Left lung (tissue), 10 donors: ENCODE measurements around the gene MZB1. TPM values are rescaled to one million over a fixed set of nuclear protein-coding genes. Genes with fewer than 3 reads are reported as not detected.

Experiments
- ATAC-seq: fragments of 200-7000 bp; cut with Tn5 transposase; one replicate; pipeline ENCODE4 v1.9.1; 2020; ENCODE audit warnings: moderate library complexity
- DNase-seq, 4 donors: peaks; one replicate each; pipeline ENCODE4 v3.0.0-alpha.2; 2013 to 2020
- H3K27ac ChIP-seq, 2 donors: fragments of 200-600 bp; sonication (generic) in 1 of 2; one replicate each; pipeline versions ENCODE4 v1.5.0 to v1.8.0; 2020 to 2021
- H3K27me3 ChIP-seq, 2 donors: fragments of 200-600 bp; sonication (generic) in 1 of 2; one replicate each; pipeline versions ENCODE4 v1.5.0 to v1.8.0; 2020 to 2021
- H3K36me3 ChIP-seq, 2 donors: fragments of 200-600 bp; sonication (generic) in 1 of 2; one replicate each; pipeline versions ENCODE4 v1.5.0 to v1.8.0; 2020 to 2021
- H3K4me1 ChIP-seq, 2 donors: fragments of 200-600 bp; one replicate each; pipeline ENCODE4 v1.8.0; 2021
- H3K4me3 ChIP-seq, 2 donors: fragments of 200-600 bp; sonication (generic) in 1 of 2; one replicate each; pipeline versions ENCODE4 v1.5.0 to v1.8.0; 2020 to 2021; ENCODE audit warnings: mild to moderate bottlenecking in 1 of 2
- H3K9me3 ChIP-seq, 2 donors: fragments of 200-600 bp; sonication (generic) in 1 of 2; one replicate each; pipeline versions ENCODE4 v1.5.0 to v1.8.0; 2020 to 2021
- CTCF ChIP-seq, 2 donors: fragments of 200-600 bp; sonication (generic) in 1 of 2; IDR thresholded peaks; one replicate each; pipeline versions ENCODE4 v1.5.0 to v1.8.0; 2021; ENCODE audit warnings: antibody characterized with exemption in 2 of 2
- intact Hi-C, 2 donors: fragments of 100-400 bp; cut with DNase I; formaldehyde crosslinking; loops; one replicate each; pipeline versions ENCODE4 v1.11.2 to v1.14.2; 2022
- polyA plus RNA-seq, 6 donors: library from polyadenylated mRNA; unstranded; fragments of 120-200 nt; gene quantifications; one replicate each; pipeline ENCODE4 v1.2.1, GENCODE V29; 2013; ENCODE audit not compliant: insufficient read length in 6 of 6
- total RNA-seq, 2 donors: library from RNA; stranded (reverse); fragmentation: NEBNext Ultra II Directional; extraction: Animal tissue kit (Norgen Biotek cat#: 25700); gene quantifications; one replicate each; pipeline ENCODE4 v1.2.1, GENCODE V29; 2021
- donor health status: DM: no; HTN: yes; CAD: no.
- donor health status: DM: no; HTN: no; CAD: no.

Gene MZB1
- total and polyA plus RNA-seq, 8 donors, result 0.41 to 10.6 (median 0.72) TPM

- H3K27ac ChIP-seq, result no peak overlapping the region
- no peak overlapping the region for H3K4me3 ChIP-seq
- no peaks in the 10 kb centered on the region for H3K9me3 ChIP-seq
- ATAC-seq, result no peak
- peaks cover 7 to 8% of the 10 kb centered on the region in 2 donors for H3K4me1 ChIP-seq
- intact Hi-C loops, result no loop called here
- H3K27me3 ChIP-seq, result no peaks in the 10 kb centered on the region
- no peaks in the 10 kb centered on the region for H3K36me3 ChIP-seq
- DNase-seq, result no peak
- TF ChIP-seq CTCF (IDR thresholded peaks at IDR 0.05), result no peak
Observed at GRCh38 chr5:139415221-139415861, 25.6 kb upstream of the MZB1 start.

GRCh38 chr5:139414581-139415130, 24.9 kb upstream of the MZB1 start:
- no peaks in the 10 kb centered on the region for H3K27me3 ChIP-seq
- ATAC-seq, result no peak
- peaks cover 7 to 8% of the 10 kb centered on the region in 2 donors for H3K4me1 ChIP-seq
- TF ChIP-seq CTCF (IDR thresholded peaks at IDR 0.05), result no peak
- intact Hi-C loops, result no loop called here
- no peak for DNase-seq
- no peaks in the 10 kb centered on the region for H3K36me3 ChIP-seq
- no peak overlapping the region for H3K27ac ChIP-seq
- H3K9me3 ChIP-seq, result no peaks in the 10 kb centered on the region
- H3K4me3 ChIP-seq, result no peak overlapping the region

DNA sequence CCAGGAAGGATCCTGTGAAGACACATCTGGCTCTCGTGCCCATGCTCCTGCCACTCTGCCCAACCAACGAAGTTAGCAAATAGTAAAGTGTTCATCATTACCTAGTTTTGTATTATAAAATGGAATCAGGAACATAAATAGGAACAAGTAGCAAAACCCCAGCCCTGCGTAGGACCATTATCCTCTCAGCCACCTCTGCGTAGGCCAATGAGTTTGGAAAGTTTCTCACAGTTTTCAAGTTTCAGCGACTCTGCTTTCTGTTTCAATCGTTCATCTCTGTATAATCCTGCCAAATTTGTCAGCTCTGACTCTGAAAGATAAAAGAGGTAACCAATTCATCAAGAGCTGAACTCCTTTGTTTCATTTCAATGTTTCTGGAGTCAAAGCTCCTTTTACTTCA, 24.2 kb upstream of the MZB1 start:
- Histone ChIP-seq H3K27ac (no peak overlapping the region), H3K4me3 (no peak overlapping the region), H3K27me3 (no peaks in the 10 kb centered on the region), H3K9me3 (no peaks in the 10 kb centered on the region), H3K4me1 (peaks cover 7 to 8% of the 10 kb centered on the region in 2 donors), H3K36me3 (no peaks in the 10 kb centered on the region)
- TF ChIP-seq CTCF (IDR thresholded peaks at IDR 0.05), result no peak
- intact Hi-C loops, result no loop called here
- no peak for ATAC-seq
- no peak for DNase-seq

GRCh38 chr5:139413153-139413552, 23.4 kb upstream of the MZB1 start:
- Histone ChIP-seq H3K27me3 (no peaks in the 10 kb centered on the region), H3K4me1 (peaks cover 5 to 7% of the 10 kb centered on the region in 2 donors), H3K27ac (no peak overlapping the region), H3K9me3 (no peaks in the 10 kb centered on the region), H3K4me3 (no peak overlapping the region), H3K36me3 (no peaks in the 10 kb centered on the region)
- intact Hi-C loops, result no loop called here
- TF ChIP-seq CTCF (IDR thresholded peaks at IDR 0.05), result no peak
- ATAC-seq (no peak), DNase-seq (no peak)

- H3K27me3 ChIP-seq, result no peaks in the 10 kb centered on the region
- intact Hi-C loops, result no loop called here
- H3K36me3 ChIP-seq, result no peaks in the 10 kb centered on the region
- H3K27ac ChIP-seq, result no peak overlapping the region
- no peaks in the 10 kb centered on the region for H3K4me1 ChIP-seq
- DNase-seq (no peak), ATAC-seq (no peak)
- no peak overlapping the region for H3K4me3 ChIP-seq
- no peaks in the 10 kb centered on the region for H3K9me3 ChIP-seq
- TF ChIP-seq CTCF (IDR thresholded peaks at IDR 0.05), result no peak
Observed at GRCh38 chr5:139410993-139411828, 21.5 kb upstream of the MZB1 start.
